Mononuclear cell (primary cell): ENCODE data around the gene PHPT1. TPM values are rescaled to one million over a fixed set of nuclear protein-coding genes. Genes with fewer than 3 reads are reported as not detected.

Source experiments
- H3K27me3 ChIP-seq: 2 replicates; pipeline ENCODE4 v1.6.0; 2011; ENCODE audit warnings: low read length, control low read depth; ENCODE audit not compliant: insufficient read depth
- H3K4me1 ChIP-seq: 2 replicates; pipeline ENCODE4 v1.5.1; 2011; ENCODE audit warnings: mild to moderate bottlenecking, low read length, control low read depth; ENCODE audit not compliant: insufficient read depth
- H3K4me3 ChIP-seq: 2 replicates; pipeline ENCODE4 v1.5.1; 2011; ENCODE audit warnings: mild to moderate bottlenecking, low read length, moderate library complexity
- H3K9me3 ChIP-seq: 2 replicates; pipeline ENCODE4 v1.5.1; 2011; ENCODE audit warnings: low read depth, mild to moderate bottlenecking, control low read depth, low read length
- total RNA-seq: library from RNA; depleted of rRNA; stranded (reverse); fragments of >200 nt; gene quantifications from one replicate; pipeline ENCODE4 v1.2.3, GENCODE V29; 2012

The PHPT1 gene
- total RNA-seq, 1 donor = 14.0 TPM

DNA sequence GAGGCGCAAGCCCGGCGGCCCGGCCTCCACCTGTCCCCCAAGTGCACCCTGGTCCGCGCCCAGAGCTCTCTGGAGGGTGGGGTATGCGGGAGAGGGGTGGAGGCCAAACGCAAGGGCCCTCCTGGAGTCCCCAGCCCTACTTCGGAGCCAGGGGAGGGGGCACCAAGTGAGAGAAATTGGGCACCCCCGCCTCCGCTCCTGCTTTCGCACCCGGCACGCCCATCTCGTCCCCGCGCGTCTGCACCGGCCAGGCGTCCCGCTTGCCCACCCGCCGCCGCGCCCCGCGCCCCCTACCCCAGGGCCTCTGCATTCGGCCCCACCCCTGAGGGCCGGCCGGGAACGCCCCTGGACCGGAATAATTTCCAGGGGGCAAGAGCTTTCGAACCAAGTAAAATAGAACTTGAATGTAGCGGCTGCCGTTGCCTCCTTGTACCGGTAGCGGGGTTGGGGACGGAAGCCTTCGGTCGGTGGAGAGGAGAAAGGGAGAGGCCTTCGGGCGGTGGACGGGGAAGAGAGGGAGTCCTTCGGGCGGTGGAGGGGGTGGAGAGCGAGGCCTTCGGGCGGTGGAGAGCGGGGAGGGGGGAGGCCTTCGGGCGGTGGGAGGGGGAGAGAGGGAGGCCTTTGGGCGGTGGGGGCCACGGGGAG lies 694 bp upstream of the PHPT1 start:
- Histone ChIP-seq H3K4me1 (peaks cover 38% of the 10 kb centered on the region), H3K4me3 (peak overlapping the region; percentile 67), H3K27me3 (peaks cover 22% of the 10 kb centered on the region)

DNA sequence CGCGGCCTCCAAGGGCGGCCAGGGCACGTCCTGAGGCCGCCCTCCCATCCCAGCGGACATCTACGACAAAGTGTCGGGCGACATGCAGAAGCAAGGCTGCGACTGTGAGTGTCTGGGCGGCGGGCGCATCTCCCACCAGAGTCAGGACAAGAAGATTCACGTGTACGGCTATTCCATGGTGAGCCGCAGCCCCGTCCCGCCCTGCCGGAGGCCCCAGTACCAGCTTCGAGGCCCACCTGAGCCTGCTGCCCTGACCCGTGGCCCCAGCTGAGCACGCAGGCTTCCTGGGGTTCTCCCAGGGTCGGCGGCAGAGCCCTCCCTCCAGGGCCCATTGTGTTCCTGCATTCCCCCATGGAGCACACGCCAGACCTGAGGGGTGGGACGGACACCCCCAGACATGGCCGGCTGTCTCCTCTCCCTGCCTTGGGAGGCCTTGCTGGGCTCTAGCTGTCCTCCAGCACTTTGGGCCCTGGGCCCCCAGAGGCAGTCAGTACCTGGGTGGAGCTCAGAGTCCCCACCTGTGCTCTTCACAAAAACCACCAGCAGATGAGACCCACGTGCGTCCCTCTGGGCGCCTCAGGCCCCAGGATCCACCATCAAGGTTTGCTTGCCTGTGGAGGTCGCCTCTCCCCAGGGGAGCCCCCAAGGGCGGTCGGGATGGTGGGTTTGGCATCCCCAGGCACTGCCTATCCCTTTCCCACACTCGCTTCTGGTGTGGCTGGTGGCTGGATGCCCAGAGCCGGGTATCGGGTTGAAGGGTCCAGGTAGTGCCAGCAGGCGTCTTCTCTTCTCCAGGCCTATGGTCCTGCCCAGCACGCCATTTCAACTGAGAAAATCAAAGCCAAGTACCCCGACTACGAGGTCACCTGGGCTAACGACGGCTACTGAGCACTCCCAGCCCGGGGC lies 1.0 kb downstream of the PHPT1 start:
- Histone ChIP-seq H3K9me3 (no peaks in the 10 kb centered on the region), H3K4me1 (peaks cover 32% of the 10 kb centered on the region), H3K27me3 (peaks cover 16% of the 10 kb centered on the region), H3K4me3 (peak overlapping the region; percentile 20)

More for the DNA sequence above, 694 bp upstream of the PHPT1 start:
- H3K9me3 ChIP-seq = no peaks in the 10 kb centered on the region

DNA sequence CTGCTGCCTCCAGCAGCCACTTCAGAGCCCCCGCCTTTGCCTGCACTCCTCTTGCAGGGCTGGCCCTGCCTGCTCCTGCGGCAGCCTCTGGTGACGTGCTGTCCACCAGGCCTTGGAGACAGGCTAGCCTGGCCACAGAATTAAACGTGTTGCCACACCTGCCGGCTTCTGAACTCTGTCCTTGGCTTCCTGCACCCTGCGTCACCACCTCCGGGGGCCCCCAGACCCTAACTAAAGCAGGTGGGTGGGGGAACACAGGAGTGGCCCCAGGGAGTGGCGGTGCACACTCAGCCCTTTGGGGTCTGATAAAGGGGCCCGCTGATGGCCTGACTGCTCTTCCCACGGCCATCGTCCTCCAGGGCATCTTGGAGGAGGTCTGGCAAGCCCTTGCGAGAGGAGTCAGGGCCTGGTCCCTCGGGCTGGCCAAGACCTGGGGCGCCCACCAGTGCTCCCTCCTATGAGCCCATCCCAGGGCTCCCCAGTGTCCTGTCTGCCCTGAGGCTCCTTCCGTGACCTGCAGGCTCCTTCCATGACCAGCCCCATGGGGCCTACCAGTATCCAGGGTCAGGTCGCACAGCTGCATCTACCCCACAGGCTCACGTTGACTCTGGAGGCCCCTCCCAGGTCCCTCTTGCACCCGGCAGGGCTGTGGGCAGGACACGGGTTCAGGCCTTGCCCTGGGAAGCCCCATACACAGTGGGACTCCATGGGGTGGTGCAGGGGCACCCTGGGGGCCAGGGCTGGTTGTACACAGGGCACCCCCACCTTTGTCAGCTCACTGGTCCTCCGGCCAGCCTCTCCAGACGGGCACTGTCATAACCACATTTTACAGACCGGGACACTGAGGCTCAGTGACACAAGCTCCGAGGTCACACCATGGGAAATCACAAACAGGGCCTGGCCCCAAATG lies 1.9 kb downstream of the PHPT1 start:
- H3K27me3 ChIP-seq = peaks cover 8% of the 10 kb centered on the region
- H3K4me3 ChIP-seq = no peak overlapping the region
- peaks cover 32% of the 10 kb centered on the region for H3K4me1 ChIP-seq
- H3K9me3 ChIP-seq = no peaks in the 10 kb centered on the region

DNA sequence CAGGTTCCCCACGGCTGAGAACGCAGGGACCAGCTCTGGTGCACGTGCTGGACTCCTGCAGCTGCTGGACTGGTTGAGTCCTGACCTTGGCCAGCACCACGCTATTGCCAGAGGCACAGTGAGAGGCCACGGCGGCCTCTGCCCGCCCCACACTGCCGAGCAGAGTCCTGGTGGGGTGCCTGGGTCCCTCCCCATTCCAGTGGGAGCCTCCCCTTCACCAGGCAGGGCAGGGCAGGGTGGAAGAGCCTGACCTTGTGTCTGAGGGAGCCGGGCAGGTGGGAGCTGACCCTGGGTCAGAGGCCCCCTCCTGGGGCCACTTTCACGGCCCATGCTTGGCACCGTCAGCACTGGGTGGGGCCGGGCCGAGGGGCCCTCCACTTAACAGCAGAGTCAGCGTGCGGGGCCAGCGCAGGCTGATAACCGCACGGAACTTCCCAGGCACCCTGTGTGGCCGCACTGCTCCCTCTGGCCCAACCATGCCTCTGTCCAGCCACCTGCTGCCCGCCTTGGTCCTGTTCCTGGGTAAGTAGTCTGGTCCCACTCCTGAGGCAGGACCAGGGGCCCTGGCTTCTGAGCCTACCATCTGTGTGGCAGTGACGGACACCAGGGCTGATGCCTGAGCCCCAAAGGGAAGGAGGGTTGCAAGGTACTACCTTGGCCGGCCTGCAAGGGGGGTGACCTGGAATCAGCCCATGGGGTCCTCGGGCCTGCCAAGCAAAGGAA lies 2.9 kb downstream of the PHPT1 start, which contains the start of gene MAMDC4:
TSS of gene MAMDC4 (plus strand) at position 406 of the 723 bp plus-strand sequence. CDS start at position 477, 71 bp downstream.
- no peak within 1 kb of the TSS for H3K4me3 ChIP-seq
- H3K27me3 ChIP-seq = peaks cover 5% of the 10 kb centered on the region
- no peaks in the 10 kb centered on the region for H3K9me3 ChIP-seq
- H3K4me1 ChIP-seq = peaks cover 22% of the 10 kb centered on the region

DNA sequence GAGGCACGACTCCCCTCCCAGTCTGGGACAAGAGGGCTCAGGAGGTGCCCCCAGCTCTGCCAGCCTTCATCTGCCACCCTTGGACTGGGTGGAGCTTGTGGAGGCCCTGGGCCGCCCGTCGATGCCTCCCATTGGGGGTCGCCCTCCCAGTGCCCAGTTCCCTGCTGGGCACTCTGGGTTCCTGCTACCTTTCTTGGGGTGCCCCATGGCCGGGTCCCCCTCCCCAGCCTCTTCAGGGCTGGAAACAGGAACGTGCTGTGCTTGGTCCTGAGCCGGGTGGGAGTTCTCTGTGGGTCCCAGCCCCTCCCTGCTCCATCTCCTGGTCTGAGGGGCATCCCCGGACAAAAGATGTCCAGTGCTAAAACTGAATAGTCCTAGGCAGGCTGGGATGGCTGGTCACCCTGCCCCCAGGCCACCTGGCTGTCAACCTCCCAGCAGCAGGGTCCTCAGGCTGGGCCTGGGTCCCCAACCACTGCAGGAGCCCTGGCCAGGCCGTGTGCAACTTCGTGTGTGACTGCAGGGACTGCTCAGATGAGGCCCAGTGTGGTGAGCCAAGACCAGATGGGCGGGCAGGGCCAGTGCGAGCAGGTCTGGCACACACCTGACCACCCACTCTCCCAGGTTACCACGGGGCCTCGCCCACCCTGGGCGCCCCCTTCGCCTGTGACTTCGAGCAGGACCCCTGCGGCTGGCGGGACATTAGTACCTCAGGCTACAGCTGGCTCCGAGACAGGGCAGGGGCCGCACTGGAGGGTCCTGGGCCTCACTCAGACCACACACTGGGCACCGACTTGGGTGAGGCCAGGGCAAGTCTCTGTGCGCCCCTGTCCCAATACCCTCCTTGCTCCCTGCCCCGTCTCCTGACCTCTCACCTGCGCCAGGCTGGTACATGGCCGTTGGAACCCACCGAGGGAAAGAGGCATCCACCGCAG lies 3.7 kb downstream of the PHPT1 start:
- Histone ChIP-seq H3K4me3 (no peak overlapping the region), H3K9me3 (no peaks in the 10 kb centered on the region), H3K4me1 (peaks cover 16% of the 10 kb centered on the region), H3K27me3 (peaks cover 2% of the 10 kb centered on the region)

DNA sequence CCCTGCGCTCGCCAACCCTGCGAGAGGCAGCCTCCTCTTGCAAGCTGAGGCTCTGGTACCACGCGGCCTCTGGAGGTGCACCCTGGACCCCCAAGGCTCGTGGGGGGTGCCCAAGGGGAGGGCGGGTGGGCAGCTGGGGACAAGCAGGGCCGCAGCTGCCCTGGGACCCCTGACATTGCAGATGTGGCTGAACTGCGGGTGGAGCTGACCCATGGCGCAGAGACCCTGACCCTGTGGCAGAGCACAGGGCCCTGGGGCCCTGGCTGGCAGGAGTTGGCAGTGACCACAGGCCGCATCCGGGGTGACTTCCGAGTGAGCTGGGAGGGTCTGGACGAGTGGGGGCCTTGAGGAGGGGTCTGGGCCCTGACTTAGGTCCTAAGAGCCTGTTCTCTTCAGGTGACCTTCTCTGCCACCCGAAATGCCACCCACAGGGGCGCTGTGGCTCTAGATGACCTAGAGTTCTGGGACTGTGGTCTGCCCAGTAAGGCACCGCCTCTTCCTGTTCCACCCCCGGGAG lies 4.4 kb downstream of the PHPT1 start:
- no peaks in the 10 kb centered on the region for H3K27me3 ChIP-seq
- H3K4me1 ChIP-seq = peaks cover 9% of the 10 kb centered on the region
- no peaks in the 10 kb centered on the region for H3K9me3 ChIP-seq
- no peak overlapping the region for H3K4me3 ChIP-seq

DNA sequence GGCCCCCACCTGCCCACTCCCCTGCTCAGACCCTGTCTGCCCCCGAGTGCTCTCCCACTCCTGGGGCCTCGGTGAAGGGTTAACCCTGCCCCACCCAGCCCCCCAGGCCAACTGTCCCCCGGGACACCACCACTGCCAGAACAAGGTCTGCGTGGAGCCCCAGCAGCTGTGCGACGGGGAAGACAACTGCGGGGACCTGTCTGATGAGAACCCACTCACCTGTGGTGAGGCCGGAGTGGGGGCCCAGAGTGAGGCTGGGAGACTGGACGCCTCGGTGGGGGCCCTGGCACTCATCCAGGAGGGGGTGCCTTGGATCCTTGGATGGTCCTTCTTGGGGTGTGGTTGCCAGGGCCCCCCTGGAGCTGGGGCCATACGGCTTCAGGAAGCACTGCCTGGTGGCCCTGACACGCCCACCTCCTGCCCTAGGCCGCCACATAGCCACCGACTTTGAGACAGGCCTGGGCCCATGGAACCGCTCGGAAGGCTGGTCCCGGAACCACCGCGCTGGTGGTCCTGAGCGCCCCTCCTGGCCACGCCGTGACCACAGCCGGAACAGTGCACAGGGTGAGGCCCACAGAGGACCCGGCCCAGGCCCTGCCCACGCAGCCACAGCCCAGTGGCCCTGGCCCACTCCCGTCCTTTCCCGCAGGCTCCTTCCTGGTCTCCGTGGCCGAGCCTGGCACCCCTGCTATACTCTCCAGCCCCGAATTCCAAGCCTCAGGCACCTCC lies 5.1 kb downstream of the PHPT1 start:
- Histone ChIP-seq H3K4me3 (no peak overlapping the region), H3K9me3 (no peaks in the 10 kb centered on the region), H3K4me1 (peaks cover 9% of the 10 kb centered on the region), H3K27me3 (no peaks in the 10 kb centered on the region)

DNA sequence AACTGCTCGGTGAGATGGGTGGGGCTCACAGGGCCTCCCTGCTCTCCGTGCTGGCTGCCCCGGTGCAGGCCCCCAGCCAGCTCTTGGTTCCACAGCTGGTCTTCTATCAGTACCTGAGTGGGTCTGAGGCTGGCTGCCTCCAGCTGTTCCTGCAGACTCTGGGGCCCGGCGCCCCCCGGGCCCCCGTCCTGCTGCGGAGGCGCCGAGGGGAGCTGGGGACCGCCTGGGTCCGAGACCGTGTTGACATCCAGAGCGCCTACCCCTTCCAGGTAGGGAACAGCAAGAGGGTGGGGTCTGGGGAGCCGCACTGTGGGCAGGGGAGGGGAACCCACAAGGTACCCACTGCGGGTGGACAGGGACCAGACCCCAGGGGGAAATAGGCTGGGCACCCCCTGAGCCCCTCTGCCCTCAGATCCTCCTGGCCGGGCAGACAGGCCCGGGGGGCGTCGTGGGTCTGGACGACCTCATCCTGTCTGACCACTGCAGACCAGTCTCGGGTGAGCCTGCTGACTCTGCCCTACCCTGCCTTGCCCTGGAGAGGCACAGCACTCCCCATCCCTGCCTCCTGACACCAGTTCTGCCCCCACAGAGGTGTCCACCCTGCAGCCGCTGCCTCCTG lies 5.7 kb downstream of the PHPT1 start:
- H3K27me3 ChIP-seq = no peaks in the 10 kb centered on the region
- peaks cover 6% of the 10 kb centered on the region for H3K4me1 ChIP-seq
- no peaks in the 10 kb centered on the region for H3K9me3 ChIP-seq
- no peak overlapping the region for H3K4me3 ChIP-seq

DNA sequence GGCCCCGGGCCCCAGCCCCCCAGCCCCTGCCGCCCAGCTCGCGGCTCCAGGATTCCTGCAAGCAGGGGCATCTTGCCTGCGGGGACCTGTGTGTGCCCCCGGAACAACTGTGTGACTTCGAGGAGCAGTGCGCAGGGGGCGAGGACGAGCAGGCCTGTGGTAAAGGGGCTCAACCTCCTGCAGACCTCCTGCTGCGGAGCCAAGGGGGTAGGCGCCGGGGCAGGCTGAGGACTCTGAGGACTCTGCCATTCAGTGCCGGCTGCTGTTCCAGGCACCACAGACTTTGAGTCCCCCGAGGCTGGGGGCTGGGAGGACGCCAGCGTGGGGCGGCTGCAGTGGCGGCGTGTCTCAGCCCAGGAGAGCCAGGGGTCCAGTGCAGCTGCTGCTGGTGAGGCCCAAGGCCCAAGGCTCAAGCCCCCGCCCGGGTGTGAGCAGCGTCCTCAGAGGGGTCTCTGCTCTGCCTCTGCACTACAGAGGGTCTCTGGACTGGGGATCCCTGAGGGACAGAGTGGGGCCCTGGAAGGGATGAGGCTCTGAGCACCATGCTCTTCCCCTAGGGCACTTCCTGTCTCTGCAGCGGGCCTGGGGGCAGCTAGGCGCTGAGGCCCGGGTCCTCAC lies 6.4 kb downstream of the PHPT1 start:
- no peak overlapping the region for H3K4me3 ChIP-seq
- H3K27me3 ChIP-seq = no peaks in the 10 kb centered on the region
- H3K9me3 ChIP-seq = no peaks in the 10 kb centered on the region
- H3K4me1 ChIP-seq = no peaks in the 10 kb centered on the region

DNA sequence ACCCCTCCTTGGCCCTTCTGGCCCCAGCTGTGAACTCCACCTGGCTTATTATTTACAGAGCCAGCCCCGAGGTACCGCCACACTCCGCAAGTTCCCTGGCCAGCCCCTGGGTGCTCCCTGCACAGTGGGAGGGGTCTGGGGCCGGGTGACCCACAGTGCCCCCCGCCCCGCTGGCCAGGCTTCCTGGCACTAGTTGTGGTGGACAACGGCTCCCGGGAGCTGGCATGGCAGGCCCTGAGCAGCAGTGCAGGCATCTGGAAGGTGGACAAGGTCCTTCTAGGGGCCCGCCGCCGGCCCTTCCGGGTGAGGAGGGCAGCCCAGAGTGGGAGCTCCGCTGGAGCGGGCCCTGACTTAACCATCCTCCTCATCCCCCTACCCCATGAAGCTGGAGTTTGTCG lies 6.9 kb downstream of the PHPT1 start:
- Histone ChIP-seq H3K4me1 (no peaks in the 10 kb centered on the region), H3K4me3 (no peak overlapping the region)

DNA sequence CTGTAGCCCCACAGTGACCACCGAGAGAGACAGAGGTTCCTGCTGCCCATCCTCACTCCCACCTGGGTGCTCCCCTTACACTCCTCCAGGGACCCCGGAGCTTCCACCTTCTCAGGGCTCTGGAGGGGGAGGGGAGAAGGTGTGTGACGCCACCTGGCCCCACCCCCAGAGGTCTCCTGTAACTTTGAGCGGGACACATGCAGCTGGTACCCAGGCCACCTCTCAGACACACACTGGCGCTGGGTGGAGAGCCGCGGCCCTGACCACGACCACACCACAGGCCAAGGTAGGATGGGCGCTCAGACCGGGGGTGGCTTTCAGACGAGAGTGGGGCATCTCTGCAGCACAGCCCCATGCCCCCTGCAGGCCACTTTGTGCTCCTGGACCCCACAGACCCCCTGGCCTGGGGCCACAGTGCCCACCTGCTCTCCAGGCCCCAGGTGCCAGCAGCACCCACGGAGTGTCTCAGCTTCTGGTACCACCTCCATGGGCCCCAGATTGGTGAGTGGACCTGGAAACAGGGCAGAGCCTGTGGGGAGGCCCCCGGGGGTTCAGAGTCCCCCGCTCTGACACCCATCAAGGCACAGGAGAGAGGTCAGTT lies 7.4 kb downstream of the PHPT1 start:
- Histone ChIP-seq H3K4me3 (no peak overlapping the region), H3K9me3 (no peaks in the 10 kb centered on the region), H3K4me1 (no peaks in the 10 kb centered on the region), H3K27me3 (no peaks in the 10 kb centered on the region)

More for the DNA sequence above, 6.9 kb downstream of the PHPT1 start:
- Histone ChIP-seq H3K9me3 (no peaks in the 10 kb centered on the region), H3K27me3 (no peaks in the 10 kb centered on the region)

DNA sequence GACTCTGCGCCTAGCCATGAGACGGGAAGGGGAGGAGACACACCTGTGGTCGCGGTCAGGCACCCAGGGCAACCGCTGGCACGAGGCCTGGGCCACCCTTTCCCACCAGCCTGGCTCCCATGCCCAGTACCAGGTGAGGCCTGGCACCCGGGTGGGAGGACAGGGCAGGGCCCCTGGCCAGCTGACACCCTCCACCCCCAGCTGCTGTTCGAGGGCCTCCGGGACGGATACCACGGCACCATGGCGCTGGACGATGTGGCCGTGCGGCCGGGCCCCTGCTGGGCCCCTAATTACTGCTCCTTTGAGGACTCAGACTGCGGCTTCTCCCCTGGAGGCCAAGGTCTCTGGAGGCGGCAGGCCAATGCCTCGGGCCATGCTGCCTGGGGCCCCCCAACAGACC lies 8.0 kb downstream of the PHPT1 start:
- Histone ChIP-seq H3K27me3 (no peaks in the 10 kb centered on the region), H3K4me3 (no peak overlapping the region), H3K4me1 (no peaks in the 10 kb centered on the region), H3K9me3 (no peaks in the 10 kb centered on the region)
